AG09319 (cell line): ENCODE measurements around the gene FRAS1.
"Not testable (repeated sequence)": the region's sequence is repeated elsewhere in the genome, so short reads cannot be mapped to it uniquely, and the experiment has no call there.

ENCODE experiments used
- DNase-seq: peaks from one replicate; pipeline ENCODE4 v3.0.0-alpha.2; 2010; ENCODE audit warnings: low read depth; ENCODE audit errors: extremely low read depth
- CTCF ChIP-seq: IDR thresholded peaks from 2 replicates; pipeline ENCODE4 v1.5.1; 2011; ENCODE audit warnings: low read depth, mild to moderate bottlenecking, inconsistent platforms, low read length, moderate library complexity

FRAS1 gene

GRCh38 chr4:78254893-78255292 lies 197.8 kb downstream of the FRAS1 start:
- no peak for TF ChIP-seq CTCF
- DNase-seq: no peak

GRCh38 chr4:78265006-78265405 lies 207.9 kb downstream of the FRAS1 start:
- TF ChIP-seq CTCF: no peak
- no peak for DNase-seq

- DNase-seq: no peak
- TF ChIP-seq CTCF: no peak
These were observed 210.7 kb downstream of the FRAS1 start for GRCh38 chr4:78267790-78268189.

- DNase-seq: no peak
- no peak for TF ChIP-seq CTCF
These were observed 211.5 kb downstream of the FRAS1 start for GRCh38 chr4:78268597-78268996.

GRCh38 chr4:78275450-78275849 lies 218.3 kb downstream of the FRAS1 start:
- not testable (repeated sequence) for DNase-seq

GRCh38 chr4:78286281-78286680 lies 229.2 kb downstream of the FRAS1 start:
- TF ChIP-seq CTCF: no peak
- DNase-seq: no peak

GRCh38 chr4:78288327-78288726 lies 231.2 kb downstream of the FRAS1 start:
- DNase-seq: no peak
- no peak for TF ChIP-seq CTCF

GRCh38 chr4:78291277-78291676 lies 234.2 kb downstream of the FRAS1 start:
- DNase-seq: no peak
- no peak for TF ChIP-seq CTCF
